SK-N-DZ (cell line): ENCODE data around the gene BCLAF3.

ENCODE experiments used
- DNase-seq: peaks from one replicate; pipeline ENCODE4 v3.0.0-alpha.2; 2015; ENCODE audit warnings: low spot score
- small RNA-seq, 2 experiments: library from RNA; depleted of rRNA; stranded (forward); fragments of <200 nt; gene quantifications; one replicate each; pipeline ENCODE3, GENCODE V24; 2014

Gene BCLAF3

GRCh38 chrX:19968276-19968675 lies 22.6 kb downstream of the BCLAF3 start:
- DNase-seq, result no peak

- no peak for DNase-seq
Measured at GRCh38 chrX:19966056-19966455, 24.8 kb downstream of the BCLAF3 start.

GRCh38 chrX:19964017-19964710 lies 26.7 kb downstream of the BCLAF3 start:
- no peak for DNase-seq

- DNase-seq, result no peak
Measured at GRCh38 chrX:19960913-19961312, 29.9 kb downstream of the BCLAF3 start.

GRCh38 chrX:19958552-19959486 lies 32.0 kb downstream of the BCLAF3 start:
- no peak for DNase-seq

GRCh38 chrX:19956923-19957322 lies 33.9 kb downstream of the BCLAF3 start:
- DNase-seq, result no peak

- no peak for DNase-seq
Measured at GRCh38 chrX:19956306-19956705, 34.6 kb downstream of the BCLAF3 start.

GRCh38 chrX:19955306-19955705 lies 35.6 kb downstream of the BCLAF3 start:
- DNase-seq, result no peak

- no peak for DNase-seq
Measured at GRCh38 chrX:19954335-19955096, 36.3 kb downstream of the BCLAF3 start.

GRCh38 chrX:19953145-19953544 lies 37.7 kb downstream of the BCLAF3 start:
- no peak for DNase-seq

- DNase-seq, result no peak
Measured at GRCh38 chrX:19949340-19949739, 41.5 kb downstream of the BCLAF3 start.

GRCh38 chrX:19947612-19948011 lies 43.2 kb downstream of the BCLAF3 start:
- no peak for DNase-seq

Small RNA genes within 50 kb of the gene (small RNA-seq; reads per million reads assigned to genes)
- gene MIR23C, result 0.08 to 0.40 reads per million in 2 experiments
- gene RF00019, result 0 reads per million in 2 experiments
